GM19043 (cell line): ENCODE measurements around the gene PLIN3.
"Not testable (repeated sequence)": the region's sequence is repeated elsewhere in the genome, so short reads cannot be mapped to it uniquely, and the experiment has no call there.

ENCODE experiments used
- ATAC-seq: cut with Tn5 transposase; IDR thresholded peaks from one replicate; pipeline ENCODE4 v1.9.1; 2021; ENCODE audit warnings: low read depth; ENCODE audit not compliant: unreplicated experiment

PLIN3 gene

DNA sequence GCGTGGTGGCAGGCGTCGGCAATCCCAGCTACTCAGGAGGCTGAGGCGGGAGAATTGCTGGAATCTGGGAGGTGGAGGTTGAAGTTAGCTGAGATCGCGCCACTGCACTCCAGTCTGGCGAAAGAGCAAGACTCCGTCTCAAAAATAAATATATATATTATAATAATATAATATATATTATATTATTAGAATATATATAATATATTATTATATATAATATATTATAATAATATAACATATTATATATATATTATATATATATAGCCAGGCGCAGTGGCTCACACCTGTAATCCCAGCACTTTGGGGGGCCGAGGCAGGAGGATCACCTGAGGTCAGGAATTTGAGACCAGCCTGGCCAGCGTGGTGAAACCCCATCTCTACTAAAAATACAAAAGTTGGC is 25.5 kb upstream of the PLIN3 start:
- ATAC-seq = not testable (repeated sequence)

DNA sequence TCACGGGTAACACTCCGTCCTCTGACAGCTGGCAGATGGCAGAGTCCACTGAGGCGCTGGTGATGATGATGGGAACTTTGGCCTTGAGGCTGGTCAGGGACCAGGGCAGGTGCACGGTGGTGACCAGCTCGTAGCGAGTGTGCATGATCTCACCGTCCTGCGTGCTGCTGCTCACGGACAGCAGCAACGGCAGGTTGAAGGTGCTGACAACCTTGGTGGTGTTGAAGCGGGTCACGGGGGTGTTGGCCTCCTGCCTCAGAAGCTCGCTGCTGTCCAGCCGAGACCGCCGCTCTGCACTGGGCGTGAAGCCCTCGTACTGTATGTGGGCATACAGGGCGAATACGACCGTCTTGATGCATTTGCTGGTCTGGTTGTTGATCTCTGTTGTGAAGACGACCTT is 23.6 kb upstream of the PLIN3 start:
- ATAC-seq = no peak

DNA sequence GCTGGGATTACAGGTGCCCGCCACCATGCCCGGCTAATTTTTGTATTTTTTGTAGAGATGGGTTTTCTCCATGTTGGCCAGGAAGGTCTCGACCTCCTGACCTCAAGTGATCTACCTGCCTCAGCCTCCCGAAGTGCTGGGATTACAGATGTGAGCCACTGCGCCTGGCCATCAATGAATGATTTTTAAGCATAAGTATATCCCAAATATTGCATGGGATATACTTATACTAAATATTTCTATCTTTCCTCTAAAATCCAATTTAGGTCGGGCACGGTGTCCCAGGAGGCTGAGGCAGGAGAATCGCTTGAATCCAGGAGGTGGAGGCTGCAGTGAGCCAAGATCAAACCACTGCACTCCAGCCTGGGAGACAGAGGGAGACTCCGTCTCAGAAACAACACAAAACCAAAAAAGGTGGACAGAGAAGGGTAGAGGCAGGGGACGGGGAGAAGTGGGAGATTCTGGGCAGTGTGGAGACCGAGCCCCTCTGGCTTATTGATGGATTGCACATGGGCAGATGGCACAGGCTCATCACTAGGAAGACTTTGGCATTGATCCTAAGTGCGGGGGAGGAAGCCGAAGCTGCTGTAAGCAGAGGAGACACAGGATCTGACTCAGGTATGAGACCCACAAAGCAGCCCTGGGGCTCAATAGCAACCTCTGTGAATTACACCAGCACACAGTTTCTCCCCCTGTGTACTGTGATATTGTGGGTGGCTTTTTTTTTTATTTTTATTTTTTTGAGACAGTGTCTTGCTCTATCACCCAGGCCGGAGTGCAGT is 21.8 kb upstream of the PLIN3 start:
- ATAC-seq = no peak

DNA sequence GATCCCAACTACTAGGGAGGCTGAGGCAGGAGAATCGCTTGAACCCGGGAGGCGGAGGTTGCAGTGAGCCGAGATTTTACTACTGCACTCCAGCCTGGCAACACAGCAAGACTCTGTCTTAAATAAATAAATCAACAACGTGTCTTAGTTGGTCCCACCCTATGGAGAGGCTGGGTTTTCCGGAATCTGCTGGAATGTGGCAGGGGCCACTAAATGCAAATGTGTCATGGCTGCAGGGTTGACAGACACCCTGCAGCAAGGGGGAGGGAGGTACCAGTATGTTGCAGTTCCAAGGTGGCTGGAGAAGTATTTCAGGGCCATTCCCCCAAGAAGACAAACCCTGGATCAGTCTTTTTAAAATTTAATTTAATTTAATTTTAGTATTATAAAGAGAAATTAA is 20.3 kb upstream of the PLIN3 start:
- not testable (repeated sequence) for ATAC-seq

DNA sequence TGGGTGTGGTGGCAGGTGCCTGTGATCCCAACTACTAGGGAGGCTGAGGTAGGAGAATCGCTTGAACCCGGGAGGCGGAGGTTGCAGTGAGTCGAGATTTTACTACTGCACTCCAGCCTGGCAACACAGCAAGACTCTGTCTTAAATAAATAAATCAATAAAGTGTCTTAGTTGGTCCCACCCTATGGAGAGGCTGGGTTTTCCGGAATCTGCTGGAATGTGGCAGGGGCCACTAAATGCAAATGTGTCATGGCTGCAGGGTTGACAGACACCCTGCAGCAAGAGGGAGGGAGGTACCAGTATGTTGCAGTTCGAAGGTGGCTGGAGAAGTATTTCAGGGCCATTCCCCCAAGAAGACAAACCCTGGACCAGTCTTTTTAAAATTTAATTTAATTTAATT is 17.5 kb upstream of the PLIN3 start:
- not testable (repeated sequence) for ATAC-seq

DNA sequence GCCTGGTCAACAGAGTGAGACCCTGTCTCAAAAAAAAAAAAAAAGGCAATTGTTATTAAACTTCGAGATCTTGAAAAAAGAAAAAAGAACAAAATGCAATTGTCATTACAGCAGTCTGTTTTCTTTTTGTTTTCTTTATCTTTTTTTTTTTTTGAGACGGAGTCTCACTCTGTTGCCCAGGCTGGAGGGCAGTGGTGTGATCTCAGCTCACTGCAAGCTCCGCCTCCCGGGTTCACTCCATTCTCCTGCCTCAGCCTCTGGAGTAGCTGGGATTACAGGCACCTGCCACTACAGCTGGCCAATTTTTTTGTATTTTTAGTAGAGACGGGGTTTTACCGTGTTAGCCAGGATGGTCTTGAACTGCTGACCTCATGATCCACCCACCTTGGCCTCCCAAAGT is 15.4 kb upstream of the PLIN3 start:
- ATAC-seq = not testable (repeated sequence)

DNA sequence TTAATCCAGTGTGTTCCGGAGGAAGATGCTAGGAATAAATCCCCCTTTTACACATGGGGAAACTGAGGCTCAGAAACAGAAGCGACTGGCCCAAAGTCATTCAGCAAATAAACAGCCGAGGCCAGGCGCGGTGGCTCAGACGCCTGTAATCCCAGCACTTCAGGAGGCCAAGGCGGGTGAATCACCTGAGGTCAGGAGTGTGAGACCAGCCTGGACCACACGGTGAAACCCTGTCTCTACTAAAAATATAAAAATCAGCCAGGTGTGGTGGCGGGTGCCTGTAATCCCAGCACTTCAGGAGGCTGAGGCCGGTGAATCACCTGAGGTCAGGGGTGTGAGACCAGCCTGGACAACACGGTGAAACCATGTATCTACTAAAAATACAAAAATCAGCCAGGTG is 11.6 kb upstream of the PLIN3 start:
- ATAC-seq = no peak

DNA sequence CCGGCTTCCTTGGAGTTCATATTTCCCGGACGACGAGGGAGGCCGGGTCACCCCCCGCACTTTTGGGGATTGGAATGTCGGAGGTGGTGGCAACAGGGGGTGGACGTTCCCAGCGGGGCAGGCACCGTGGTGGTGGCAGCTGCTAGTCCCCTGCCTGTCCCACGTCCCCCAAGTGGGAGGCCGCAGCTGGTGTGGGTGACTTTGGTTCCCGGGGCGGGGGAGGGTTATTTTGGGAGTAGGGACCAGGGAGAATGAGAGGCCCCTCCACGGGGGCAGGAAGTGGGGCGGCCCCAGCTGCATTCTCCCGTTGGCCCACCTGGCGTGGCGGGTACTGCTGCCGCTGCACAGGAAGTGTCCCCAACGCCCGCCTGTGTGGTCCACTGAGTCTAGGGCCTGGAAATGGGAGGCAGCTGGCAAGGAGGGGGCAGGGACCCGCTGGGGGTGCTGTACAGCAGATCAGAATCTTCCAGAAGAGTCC is 11.1 kb upstream of the PLIN3 start:
- no peak for ATAC-seq

DNA sequence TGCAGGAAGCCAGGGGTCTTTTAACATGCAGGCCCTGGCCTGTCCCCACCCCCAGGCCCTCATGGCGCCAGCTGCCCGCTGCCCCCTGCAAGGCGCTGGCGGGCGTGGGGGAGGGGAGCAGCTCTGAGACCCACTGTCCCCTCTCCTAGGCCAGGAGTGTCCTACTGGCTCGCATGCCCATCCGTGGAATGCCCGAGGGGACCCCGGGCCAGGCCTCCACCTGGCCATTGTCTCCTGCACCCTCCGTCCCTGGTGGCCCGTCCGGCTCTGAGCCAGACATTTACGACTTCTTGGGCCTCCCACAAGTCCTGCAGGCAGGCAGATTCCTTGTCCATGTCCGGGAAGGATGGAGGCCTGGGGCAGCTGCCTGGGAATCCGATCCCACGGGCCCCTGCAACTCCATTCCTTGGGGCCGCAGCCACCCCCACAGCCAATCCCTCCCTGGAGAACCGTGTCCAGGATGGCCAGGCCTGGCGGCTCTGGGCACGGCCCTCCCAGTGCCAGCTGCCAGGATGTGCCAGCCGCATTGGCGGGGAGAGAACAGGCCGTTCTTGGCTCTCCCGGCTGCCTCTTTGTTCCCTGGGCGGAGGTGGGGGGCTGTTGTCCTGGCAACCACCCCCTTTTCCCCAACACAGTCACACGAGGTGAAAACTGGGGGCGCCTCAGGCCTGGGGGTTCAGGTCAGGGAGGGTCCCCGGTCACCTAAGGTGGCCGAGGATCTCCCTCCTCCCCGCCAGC is 10.5 kb upstream of the PLIN3 start:
- ATAC-seq = no peak

DNA sequence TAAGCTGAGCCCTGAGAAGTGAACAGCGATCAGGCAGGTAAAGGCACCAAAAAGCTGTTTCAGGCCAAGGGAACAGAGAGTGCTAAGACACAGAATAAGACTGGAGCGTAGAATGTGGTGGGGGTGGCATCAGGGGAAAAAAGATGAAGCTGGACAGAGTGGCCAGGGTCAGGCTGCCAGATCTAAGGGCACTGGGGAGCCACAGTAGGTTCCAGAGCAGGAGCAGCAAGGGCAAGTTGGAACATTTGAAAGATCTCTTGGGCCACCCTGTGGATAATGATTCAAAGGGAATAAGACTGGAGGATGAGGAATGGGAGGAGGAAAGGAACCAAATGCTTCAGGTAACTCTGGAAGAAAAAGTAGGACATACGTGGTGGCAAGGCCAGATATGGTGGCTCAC is 6.5 kb upstream of the PLIN3 start:
- no peak for ATAC-seq

DNA sequence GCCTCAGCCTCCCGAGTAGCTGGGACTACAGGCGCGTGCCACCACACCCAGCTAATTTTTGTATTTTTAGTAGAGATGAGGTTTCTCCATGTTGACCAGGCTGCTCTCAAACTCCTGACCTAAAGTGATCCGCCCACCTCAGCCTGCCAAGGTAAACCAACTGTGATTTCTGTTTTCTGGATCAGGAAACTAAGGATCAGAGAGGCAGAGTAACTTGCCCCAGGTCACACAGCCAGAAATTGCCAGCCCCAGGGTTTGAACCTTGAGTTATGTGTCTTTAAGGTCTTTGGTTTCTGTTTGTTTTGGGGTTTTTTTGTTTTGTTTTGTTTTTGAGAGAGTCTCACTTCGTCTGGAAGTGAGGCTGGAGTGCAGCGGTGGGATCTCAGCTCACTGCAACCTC is 4.2 kb upstream of the PLIN3 start:
- no peak for ATAC-seq

DNA sequence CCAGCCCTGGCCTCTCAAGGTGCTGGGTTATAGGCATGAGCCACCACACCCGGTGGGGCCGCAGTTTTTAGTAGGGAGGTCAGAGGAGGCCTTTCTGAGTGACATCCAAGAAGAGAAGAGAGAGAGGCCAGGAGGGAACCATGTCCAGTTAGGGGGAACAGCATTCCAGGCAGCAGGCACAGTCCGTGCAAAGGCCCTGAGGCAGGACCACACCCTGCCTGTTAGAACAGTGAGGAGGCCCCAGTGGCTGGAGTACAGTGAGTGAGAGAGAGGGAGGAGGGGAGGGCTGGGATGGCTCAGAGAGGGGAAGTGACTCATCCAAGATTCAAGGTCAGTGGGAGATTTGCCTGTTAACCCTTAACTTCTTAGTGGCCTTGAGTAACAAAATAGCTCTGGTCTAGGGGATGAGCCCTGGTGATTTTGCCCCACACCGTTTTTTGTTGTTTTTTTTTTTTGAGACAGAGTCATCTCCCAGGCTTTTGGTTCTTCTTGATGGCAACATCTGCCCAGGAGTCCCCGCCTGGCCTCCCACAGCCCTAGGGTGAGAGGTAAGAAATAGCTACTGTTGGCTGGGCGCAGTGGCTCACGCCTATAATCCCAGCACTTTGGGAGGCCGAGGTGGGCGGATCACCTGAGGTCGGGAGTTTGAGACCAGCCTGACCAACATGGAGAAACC is 2.7 kb upstream of the PLIN3 start:
- no peak for ATAC-seq

DNA sequence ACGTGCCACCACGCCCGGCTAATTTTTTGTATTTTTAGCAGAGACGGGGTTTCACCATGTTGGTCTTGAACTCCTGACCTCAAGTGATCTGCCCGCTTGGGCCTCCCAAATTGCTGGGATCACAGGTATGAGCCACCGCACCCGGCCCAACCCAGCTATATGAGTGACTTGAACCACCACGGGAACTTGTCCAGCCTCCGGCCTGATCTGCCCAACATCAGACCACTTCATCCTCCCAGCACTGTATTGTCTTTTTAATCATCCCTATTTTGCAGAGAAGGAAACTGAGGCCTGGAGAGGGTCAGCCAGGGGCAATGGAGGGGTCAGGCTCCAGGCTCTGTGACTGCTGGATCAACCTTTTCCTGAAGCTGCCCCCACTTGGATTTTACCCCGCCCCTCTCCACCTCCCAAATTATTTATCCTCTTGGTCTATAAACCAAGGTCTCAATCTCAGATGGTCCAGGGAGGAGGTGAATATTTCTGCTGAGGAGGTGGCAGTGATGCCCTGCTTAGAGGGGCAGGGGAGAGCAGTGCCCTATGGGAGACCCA is 893 bp upstream of the PLIN3 start:
- ATAC-seq = no peak

DNA sequence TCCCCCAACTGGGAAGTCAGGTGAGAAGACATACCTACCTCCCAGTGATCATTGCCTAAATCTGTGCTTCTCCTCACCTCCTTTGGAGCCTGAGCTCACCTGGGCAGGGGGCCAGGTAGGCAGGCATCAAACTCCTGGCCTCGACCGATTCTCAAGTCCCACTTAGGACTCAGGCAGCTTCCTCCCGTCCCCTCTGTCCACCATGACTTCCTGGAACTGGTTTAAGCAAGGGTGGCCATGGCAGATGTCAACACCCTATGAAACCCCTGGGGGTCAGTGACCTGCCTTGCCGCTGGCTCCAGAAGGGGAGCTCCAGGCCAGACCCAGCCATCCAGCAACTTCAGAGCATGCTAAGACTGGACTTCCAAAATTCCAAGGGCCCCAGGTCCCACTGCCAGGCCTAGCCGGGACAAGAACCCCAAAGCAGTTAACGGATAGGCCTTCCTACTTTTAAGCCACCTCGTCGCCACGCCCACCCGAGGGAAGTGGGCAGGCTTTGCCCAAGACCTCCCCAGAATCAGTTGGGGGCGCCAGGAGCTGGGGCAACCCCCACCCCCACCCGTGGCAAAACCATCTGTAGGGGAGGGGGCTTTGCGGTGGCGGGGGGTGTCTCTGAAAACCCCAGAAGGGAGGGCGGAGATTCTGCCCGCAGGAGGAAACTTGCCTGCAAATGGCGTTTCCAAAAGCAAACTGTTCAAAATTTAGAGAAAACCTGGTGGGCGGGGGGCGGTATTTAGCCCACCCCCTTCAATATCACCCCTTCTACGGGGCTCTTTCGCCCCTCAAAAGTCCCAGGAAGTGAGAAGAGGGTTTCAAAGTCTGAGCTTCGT is 657 bp downstream of the PLIN3 start:
- ATAC-seq = no peak

DNA sequence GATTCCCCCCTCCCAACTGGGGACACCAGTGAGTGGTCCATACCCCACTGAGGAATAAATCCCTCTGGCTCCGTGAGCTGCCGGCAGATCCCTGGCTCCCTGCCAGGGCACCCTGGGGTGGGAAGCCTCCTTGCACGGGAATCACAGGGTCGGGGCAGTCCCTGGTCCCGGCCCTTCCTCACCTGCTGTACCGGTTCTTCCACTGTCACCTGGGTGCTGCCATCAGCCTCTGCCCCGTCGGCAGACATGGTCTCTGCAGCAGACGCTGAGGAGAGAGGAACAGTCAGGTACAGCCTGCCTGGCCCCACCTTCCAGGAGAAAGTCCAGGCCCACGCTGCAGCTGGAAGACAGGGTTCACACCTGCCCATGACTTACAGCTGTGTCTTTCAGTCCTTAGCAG is 6.3 kb downstream of the PLIN3 start:
- ATAC-seq = no peak

DNA sequence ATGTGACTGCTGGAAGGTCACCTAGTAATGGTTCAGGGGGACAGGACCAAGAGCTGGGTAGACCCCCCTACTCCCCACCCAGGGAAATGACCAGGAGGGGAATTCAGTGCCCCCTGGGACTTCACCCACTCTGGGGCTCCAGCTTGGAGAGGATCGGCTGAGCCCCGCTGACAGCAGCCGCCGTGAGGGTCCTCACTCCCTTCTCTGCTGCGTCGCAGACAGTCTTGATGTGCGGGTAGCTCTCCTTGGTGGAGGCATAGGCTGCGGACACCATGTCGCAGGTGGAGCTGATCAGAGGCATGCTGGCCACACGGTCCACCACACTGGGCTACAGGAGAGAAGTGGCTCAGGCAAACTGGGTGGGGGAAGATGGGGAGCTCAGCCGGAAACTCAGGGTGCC is 7.8 kb downstream of the PLIN3 start:
- no peak for ATAC-seq

DNA sequence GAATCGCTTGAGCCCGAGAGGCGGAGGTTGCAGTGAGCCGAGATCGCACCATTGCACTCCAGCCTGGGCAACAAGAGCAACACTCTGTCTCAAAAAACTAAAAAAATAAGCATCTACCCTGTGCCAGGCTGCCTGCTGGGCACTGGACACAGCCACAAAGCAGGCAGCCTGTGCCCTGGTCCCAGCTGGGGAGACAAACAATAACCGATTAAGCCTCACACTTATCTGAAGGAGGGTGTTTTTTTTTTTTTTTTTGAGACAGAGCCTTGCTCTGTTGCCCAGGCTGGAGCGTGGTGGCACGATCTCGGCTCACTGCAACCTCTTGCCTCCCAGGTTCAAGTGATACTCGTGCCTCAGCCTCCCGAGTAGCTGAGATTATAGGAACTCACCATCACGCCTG is 11.0 kb downstream of the PLIN3 start:
- ATAC-seq = not testable (repeated sequence)

DNA sequence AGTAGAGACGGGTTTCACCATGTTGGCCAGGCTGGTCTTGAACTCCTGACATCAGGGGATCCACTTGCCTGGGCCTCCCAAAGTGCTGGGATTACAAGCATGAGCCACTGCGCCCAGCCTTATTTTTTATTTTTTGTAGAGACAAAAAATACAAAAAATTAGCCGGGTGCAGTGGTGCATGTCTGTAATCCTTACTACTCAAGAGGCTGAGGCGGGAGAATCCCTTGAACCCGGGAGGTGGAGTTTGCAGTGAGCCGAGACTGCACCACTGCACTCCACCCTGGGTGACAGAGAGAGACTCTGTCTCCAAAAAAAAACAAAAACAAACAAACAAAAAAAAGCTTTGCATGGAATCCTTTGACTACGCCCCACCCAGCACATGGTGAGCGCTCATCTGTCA is 14.0 kb downstream of the PLIN3 start:
- ATAC-seq = not testable (repeated sequence)

DNA sequence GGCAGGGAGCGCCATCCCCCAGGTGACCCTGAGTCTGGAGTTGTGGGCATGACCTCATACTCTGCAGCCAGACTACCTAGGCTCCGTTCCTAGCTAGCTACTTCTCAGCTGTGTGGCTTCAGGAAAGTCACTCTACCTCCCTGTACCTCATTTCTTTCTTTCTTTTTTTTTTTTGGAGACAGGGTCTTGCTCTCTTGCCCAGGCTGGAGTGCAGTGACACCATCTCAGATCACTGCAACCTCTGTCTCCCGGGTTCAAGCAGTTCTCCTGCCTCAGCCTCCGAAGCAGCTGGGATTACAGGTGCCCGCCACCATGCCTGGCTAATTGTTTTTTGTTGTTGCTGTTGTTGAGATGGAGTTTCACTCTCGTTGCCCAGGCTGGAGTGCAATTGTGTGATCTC is 15.0 kb downstream of the PLIN3 start:
- ATAC-seq = no peak

DNA sequence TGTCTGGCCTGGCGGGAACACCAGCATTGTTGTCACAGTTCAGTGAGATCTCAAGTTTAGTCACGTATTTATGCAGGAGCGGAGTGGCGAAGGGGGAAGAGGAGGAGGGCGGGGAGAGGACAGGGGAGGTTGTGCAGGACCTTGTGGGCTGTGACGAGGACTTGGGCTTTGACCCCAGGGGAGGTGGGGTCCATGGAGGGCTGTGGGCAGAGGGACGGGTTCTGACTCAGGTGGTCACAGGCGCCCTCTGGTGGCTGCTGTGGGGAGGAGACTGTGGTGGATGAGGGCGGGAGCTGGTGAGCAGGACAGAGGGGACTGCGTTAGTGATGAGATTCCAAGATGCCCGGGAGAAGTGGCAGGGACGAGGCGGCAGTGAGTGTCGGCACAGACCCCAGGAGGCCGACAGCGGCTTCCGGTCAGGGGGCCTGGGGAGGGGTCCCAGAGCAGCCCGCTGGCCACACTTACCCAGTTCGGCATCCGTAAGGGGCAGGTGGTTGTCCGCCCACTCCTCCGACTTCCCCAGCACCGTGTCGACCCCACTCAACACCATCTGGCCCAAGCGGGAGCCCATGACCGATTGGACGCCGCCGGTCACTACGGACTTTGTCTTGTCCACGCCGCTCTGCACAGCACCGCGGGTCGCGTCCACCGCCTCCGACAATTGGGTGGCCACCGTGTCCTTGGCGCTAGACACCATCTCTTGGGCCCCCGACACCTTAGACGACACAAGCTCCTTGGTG is 15.7 kb downstream of the PLIN3 start:
- no peak for ATAC-seq
